ENCODE data around the gene UGT1A4. TPM values are rescaled to one million over a fixed set of nuclear protein-coding genes. Genes with fewer than 3 reads are reported as not detected.
"Not testable (repeated sequence)": the region's sequence is repeated elsewhere in the genome, so short reads cannot be mapped to it uniquely, and the experiment has no call there.

The UGT1A4 gene
- total RNA-seq, 1 donor from 2014 or later = not detected

DNA sequence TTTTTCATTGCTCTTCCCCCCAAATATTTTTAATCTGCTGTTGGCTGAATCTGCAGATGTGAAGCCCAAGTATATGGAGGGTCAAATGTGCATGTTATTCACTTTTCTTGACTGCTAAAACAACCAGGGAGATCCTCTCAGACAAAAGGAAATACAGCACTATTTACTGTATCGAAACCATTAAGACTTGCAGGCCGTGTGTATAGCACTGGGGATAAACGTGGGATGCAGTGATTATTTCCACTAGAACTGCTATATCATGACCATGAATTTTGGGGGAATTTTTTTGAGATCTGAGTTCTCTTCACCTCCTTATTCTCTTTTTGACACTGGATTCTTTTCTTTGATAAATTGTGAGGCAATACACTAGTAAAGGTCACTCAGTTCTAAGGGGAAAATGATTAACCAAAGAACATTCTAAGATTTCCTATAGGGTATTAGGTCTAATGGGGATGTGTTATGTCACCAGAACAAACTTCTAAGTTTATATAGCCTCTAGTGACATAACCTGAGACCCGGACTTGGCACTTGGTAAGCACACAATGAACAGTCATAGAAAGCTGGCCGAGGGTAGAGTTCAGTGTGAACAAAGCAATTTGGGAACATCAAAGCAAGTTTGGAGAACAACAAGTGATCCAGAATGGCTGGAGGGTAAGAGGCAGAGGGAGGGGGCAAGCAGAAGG lies 26.7 kb downstream of the UGT1A4 start:
- Mint-ChIP-seq H3K4me1 (ENCODE audit: low read depth) (no peaks in the 10 kb centered on the region), H3K9me3 (peaks cover 8% of the 10 kb centered on the region), H3K27me3 (ENCODE audit: low read depth) (peaks cover 6% of the 10 kb centered on the region), H3K27ac (no peak overlapping the region), H3K36me3 (ENCODE audit: low read depth) (no peaks in the 10 kb centered on the region), H3K4me3 (ENCODE audit: low read depth) (no peak overlapping the region)
- DNase-seq (ENCODE audit: low spot score) = no peak
- intact Hi-C loops (cut with micrococcal nuclease) = no loop called here

DNA sequence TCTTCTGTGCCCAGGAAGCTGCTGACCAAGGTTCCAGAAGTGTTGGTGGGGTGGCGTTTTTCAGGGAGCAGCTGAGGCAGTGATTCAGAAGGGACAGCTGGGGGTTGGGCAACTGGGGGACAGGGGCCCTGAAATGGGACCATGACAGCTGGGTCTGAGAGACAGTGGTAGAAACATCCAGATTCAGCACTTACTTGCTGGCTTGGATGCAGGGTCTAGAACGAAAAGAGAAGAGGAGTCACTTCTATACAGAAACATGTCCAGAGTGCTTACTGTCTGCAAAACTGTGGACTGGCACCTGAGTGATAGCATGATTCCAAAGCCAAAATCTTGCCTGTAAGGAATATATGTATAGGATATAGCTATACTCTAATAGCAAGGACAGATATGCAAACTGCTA lies 27.3 kb downstream of the UGT1A4 start:
- H3K36me3 Mint-ChIP-seq (ENCODE audit: low read depth); H3K27ac Mint-ChIP-seq; H3K4me1 Mint-ChIP-seq (ENCODE audit: low read depth); H3K27me3 Mint-ChIP-seq (ENCODE audit: low read depth); DNase-seq (ENCODE audit: low spot score); H3K4me3 Mint-ChIP-seq (ENCODE audit: low read depth); intact Hi-C loops (cut with micrococcal nuclease): not testable (repeated sequence)
- H3K9me3 Mint-ChIP-seq = peaks cover 10% of the 10 kb centered on the region

DNA sequence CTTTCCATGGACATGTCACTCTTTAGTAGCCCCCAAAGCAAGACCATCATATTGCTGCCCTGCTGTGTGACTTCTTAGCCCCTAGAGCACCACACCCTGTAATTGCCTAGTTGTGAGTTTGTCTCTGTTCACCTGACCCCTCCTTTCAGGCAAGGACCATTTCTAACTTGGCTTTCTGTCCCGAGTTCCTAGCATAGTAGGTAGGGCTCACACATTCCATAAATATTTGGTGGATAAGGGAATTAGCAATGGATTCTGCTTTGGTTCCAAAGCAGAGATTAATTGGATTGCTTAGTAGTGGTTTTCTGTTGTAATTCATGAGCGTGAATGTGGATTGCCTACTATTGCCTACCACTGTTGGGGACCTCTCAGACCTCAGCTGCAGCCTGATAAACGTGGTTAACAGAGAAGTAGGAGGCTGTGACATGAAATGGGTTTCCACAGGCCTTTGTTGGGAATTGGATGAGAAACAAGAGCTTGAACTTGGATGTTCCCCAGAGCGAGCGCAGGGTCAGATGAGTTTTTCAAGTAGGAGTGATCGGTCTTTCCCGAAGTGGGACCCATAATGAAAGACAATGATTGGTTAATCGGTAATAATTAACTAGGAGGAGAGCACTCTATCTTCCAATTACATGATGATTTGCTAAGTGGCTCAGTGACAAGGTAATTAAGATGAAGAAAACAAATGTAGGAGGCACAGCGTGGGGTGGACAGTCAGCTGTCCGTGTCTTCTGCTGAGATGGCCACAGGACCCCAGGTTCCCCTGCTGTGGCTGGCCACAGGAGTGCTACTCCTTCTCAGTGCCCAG lies 28.1 kb downstream of the UGT1A4 start:
- intact Hi-C loops (cut with micrococcal nuclease) = no loop called here
- H3K27ac Mint-ChIP-seq = no peak overlapping the region

DNA sequence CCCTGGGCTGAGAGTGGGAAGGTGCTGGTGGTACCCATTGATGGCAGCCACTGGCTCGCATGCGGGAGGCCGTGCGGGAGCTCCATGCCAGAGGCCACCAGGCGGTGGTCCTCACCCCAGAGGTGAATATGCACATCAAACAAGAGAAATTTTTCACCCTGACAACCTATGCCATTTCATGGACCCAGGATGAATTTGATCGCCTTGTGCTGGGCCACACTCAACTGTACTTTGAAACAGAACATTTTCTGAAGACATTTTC lies 28.7 kb downstream of the UGT1A4 start:
- H3K27me3 Mint-ChIP-seq (ENCODE audit: low read depth) = peaks cover 6% of the 10 kb centered on the region
- no peaks in the 10 kb centered on the region for H3K36me3 Mint-ChIP-seq (ENCODE audit: low read depth)
- intact Hi-C loops (cut with micrococcal nuclease) = no loop called here
- DNase-seq (ENCODE audit: low spot score) = no peak
- no peak overlapping the region for H3K4me3 Mint-ChIP-seq (ENCODE audit: low read depth)
- H3K27ac Mint-ChIP-seq = no peak overlapping the region
- H3K4me1 Mint-ChIP-seq (ENCODE audit: low read depth) = no peaks in the 10 kb centered on the region
- peaks cover 21% of the 10 kb centered on the region for H3K9me3 Mint-ChIP-seq

More for the DNA sequence above, 28.1 kb downstream of the UGT1A4 start:
- peaks cover 6% of the 10 kb centered on the region for H3K27me3 Mint-ChIP-seq (ENCODE audit: low read depth)
- no peaks in the 10 kb centered on the region for H3K36me3 Mint-ChIP-seq (ENCODE audit: low read depth)
- H3K4me1 Mint-ChIP-seq (ENCODE audit: low read depth) = no peaks in the 10 kb centered on the region
- peaks cover 18% of the 10 kb centered on the region for H3K9me3 Mint-ChIP-seq
- H3K4me3 Mint-ChIP-seq (ENCODE audit: low read depth) = no peak overlapping the region
- DNase-seq (ENCODE audit: low spot score) = no peak

DNA sequence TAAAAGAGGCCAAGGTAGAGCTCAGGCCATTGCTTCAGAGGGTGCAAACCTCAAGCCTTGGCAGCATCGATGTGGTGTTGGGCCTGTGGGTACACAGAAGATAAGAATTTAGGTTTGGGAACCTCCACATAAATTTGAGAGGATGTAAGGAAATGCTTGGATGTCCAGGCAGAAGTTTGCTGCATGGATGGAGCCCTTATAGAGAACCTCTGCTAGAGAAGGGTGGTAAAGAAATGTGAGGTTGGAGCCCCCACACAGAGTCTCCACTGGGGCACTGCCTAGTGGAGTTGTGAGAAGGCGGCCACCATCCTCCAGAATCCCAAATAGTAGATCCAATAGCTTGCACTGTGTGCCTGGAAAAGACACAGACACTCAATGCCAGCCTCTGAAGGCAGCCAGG lies 32.2 kb downstream of the UGT1A4 start:
- H3K27ac Mint-ChIP-seq; H3K4me1 Mint-ChIP-seq (ENCODE audit: low read depth); H3K4me3 Mint-ChIP-seq (ENCODE audit: low read depth); intact Hi-C loops (cut with micrococcal nuclease); H3K27me3 Mint-ChIP-seq (ENCODE audit: low read depth); H3K36me3 Mint-ChIP-seq (ENCODE audit: low read depth); DNase-seq (ENCODE audit: low spot score): not testable (repeated sequence)
- H3K9me3 Mint-ChIP-seq = peaks cover 21% of the 10 kb centered on the region

DNA sequence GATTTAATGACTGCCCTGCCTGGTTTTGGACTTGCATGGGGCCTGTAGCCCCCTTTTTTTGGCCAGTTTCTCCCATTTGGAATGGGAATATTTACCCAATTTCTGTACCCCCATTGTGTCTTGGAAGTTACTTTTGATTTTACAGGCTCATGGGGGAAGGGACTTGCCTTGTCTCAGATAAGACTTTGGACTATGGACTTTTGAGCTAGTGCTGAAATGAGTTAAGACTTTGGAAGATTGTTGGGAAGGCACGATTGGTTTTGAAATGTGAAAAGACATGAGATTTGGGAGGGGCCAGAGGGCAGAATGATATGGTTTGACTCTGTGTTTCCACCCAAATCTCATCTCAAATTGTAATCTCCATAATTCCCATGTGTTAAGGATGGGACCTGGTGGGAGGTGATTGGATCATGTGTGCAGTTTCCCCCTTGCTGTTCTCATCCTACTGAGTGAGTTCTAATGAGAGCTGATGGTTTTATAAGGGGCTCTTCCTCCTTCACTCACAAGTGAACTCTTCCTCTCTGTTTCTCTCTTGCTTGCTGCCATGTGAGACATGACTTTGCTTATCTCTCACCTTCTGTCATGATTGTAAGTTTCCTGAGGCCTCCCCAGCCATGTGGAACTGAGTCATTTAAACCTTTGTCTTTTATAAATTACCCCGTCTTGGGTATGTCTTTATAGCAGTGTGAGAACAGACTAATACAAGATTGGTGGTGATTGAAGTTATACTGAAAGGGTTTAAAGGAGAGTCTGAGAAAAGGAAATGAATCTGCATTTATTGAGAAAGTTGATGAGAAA lies 32.9 kb downstream of the UGT1A4 start:
- DNase-seq (ENCODE audit: low spot score); H3K27ac Mint-ChIP-seq; intact Hi-C loops (cut with micrococcal nuclease); H3K4me1 Mint-ChIP-seq (ENCODE audit: low read depth); H3K36me3 Mint-ChIP-seq (ENCODE audit: low read depth); H3K27me3 Mint-ChIP-seq (ENCODE audit: low read depth); H3K4me3 Mint-ChIP-seq (ENCODE audit: low read depth): not testable (repeated sequence)
- H3K9me3 Mint-ChIP-seq = peaks cover 21% of the 10 kb centered on the region

DNA sequence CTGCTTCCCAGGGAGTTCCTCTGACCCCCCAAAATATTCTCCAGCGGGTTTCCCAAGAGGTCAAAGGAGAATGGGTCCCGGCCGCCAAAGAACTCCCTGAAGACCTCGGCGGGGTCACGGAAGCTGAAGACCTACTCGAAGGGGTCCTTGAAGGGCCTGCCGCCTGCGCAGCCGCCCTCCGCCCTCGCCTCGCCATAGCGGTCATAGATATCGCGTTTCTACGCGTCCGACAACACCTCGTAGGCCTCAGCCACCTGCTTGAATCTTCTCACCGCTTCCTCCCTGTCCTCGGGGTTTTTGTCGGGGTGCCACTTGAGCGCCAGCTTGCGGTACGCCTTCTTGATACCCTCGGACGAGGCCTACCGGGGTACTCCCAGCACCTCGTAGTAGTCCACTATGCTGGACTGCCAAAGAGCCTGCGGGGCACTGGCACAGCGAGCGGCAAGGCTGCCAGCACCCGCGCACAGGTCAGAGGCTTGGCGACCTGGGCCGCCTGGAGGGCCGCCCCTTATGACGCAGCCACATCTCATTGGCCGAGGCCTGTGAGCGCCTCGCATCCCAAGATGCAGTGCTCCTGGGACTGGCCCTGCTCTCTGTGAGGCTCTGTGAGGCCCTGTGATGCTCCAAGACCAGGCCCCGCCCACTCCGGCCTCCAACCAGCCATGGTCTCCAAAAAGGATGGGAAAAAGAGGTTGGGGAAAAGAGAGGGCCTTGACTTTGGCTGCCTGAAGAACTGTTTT lies 36.5 kb downstream of the UGT1A4 start:
- no peak overlapping the region for H3K4me3 Mint-ChIP-seq (ENCODE audit: low read depth)
- no peak overlapping the region for H3K27ac Mint-ChIP-seq
- no peaks in the 10 kb centered on the region for H3K36me3 Mint-ChIP-seq (ENCODE audit: low read depth)
- no peaks in the 10 kb centered on the region for H3K27me3 Mint-ChIP-seq (ENCODE audit: low read depth)
- H3K4me1 Mint-ChIP-seq (ENCODE audit: low read depth) = no peaks in the 10 kb centered on the region
- peaks cover 15% of the 10 kb centered on the region for H3K9me3 Mint-ChIP-seq
- no peak for DNase-seq (ENCODE audit: low spot score)
- intact Hi-C loops (cut with micrococcal nuclease) = no loop called here

DNA sequence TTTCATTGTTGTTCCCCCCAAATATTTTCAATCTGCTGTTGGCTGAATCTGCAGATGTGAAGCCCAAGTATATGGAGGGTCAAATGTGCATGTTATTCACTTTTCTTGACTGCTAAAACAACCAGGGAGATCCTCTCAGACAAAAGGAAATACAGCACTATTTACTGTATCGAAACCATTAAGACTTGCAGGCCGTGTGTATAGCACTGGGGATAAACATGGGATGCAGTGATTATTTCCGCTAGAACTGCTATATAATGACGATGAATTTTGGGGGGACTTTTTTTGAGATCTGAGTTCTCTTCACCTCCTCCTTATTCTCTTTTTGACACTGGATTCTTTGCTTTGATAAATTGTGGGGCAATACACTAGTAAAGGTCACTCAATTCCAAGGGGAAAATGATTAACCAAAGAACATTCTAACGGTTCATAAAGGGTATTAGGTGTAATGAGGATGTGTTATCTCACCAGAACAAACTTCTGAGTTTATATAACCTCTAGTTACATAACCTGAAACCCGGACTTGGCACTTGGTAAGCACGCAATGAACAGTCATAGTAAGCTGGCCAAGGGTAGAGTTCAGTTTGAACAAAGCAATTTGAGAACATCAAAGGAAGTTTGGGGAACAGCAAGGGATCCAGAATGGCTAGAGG lies 38.0 kb downstream of the UGT1A4 start:
- peaks cover 5% of the 10 kb centered on the region for H3K9me3 Mint-ChIP-seq
- intact Hi-C loops (cut with micrococcal nuclease) = no loop called here
- H3K27me3 Mint-ChIP-seq (ENCODE audit: low read depth) = no peaks in the 10 kb centered on the region
- H3K4me3 Mint-ChIP-seq (ENCODE audit: low read depth) = no peak overlapping the region
- H3K4me1 Mint-ChIP-seq (ENCODE audit: low read depth) = no peaks in the 10 kb centered on the region
- H3K36me3 Mint-ChIP-seq (ENCODE audit: low read depth) = no peaks in the 10 kb centered on the region
- DNase-seq (ENCODE audit: low spot score) = no peak
- no peak overlapping the region for H3K27ac Mint-ChIP-seq

DNA sequence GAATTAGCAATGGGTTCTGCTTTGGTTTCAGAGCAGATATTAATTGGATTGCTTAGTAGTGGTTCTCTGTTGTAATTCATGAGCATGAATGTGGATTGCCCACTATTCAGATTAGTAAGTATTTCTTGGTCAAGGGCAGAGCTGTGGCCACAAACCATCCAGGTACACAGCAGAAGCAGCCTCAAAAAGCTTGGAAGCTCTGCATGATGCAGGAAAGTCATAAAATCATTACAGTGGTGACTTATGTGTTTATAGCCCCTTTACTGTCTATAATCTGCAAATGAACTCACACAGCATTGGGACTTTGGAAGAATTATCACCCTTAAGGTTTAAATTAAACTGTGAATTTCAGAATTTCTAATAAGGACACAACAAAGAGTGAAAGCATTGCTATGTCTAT lies 39.6 kb downstream of the UGT1A4 start:
- Mint-ChIP-seq H3K27me3 (ENCODE audit: low read depth) (no peaks in the 10 kb centered on the region), H3K4me3 (ENCODE audit: low read depth) (no peak overlapping the region), H3K4me1 (ENCODE audit: low read depth) (no peaks in the 10 kb centered on the region), H3K27ac (no peak overlapping the region), H3K9me3 (no peaks in the 10 kb centered on the region), H3K36me3 (ENCODE audit: low read depth) (no peaks in the 10 kb centered on the region)
- DNase-seq (ENCODE audit: low spot score) = no peak
- intact Hi-C loops (cut with micrococcal nuclease) = no loop called here

DNA sequence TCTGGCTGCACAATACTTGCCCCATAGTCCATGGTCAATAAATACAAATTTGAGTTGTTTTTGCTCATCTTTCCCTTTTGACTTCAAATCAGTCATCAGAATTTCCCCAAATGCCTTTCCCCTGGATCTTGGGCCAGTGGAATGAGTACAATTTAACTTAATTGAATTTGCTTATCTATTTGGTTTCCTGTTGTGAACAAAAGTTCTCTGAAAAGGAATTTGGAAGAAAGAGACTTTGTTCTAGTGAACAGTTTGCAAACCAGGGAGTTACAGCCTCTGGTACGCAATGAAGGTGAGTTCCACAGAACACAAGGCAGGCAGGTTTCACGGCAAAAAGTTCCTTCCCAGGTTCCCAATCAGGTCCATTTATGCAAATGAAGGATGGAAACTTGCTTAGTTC lies 40.3 kb downstream of the UGT1A4 start:
- Mint-ChIP-seq H3K36me3 (ENCODE audit: low read depth) (no peaks in the 10 kb centered on the region), H3K4me3 (ENCODE audit: low read depth) (no peak overlapping the region), H3K4me1 (ENCODE audit: low read depth) (no peaks in the 10 kb centered on the region), H3K27ac (no peak overlapping the region), H3K9me3 (no peaks in the 10 kb centered on the region), H3K27me3 (ENCODE audit: low read depth) (peaks cover 4% of the 10 kb centered on the region)
- no peak for DNase-seq (ENCODE audit: low spot score)
- intact Hi-C loops (cut with micrococcal nuclease) = no loop called here

DNA sequence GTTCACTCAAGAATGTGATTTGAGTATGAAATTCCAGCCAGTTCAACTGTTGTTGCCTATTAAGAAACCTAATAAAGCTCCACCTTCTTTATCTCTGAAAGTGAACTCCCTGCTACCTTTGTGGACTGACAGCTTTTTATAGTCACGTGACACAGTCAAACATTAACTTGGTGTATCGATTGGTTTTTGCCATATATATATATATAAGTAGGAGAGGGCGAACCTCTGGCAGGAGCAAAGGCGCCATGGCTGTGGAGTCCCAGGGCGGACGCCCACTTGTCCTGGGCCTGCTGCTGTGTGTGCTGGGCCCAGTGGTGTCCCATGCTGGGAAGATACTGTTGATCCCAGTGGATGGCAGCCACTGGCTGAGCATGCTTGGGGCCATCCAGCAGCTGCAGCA lies 41.5 kb downstream of the UGT1A4 start, which contains the start of gene UGT1A1:
Gene UGT1A1, plus strand, starts transcription at position 228 of the 400 bp plus-strand sequence. Its CDS starts 18 bp downstream, at position 246.
- Mint-ChIP-seq H3K36me3 (ENCODE audit: low read depth) (no peaks in the 10 kb centered on the region), H3K27me3 (ENCODE audit: low read depth) (peaks cover 6% of the 10 kb centered on the region), H3K27ac (no peak within 1 kb of the TSS), H3K4me3 (ENCODE audit: low read depth) (no peak within 1 kb of the TSS), H3K4me1 (ENCODE audit: low read depth) (peaks cover 3% of the 10 kb centered on the region), H3K9me3 (no peaks in the 10 kb centered on the region)
- intact Hi-C loops (cut with micrococcal nuclease) = no loop called here
- DNase-seq (ENCODE audit: low spot score) = no peak

DNA sequence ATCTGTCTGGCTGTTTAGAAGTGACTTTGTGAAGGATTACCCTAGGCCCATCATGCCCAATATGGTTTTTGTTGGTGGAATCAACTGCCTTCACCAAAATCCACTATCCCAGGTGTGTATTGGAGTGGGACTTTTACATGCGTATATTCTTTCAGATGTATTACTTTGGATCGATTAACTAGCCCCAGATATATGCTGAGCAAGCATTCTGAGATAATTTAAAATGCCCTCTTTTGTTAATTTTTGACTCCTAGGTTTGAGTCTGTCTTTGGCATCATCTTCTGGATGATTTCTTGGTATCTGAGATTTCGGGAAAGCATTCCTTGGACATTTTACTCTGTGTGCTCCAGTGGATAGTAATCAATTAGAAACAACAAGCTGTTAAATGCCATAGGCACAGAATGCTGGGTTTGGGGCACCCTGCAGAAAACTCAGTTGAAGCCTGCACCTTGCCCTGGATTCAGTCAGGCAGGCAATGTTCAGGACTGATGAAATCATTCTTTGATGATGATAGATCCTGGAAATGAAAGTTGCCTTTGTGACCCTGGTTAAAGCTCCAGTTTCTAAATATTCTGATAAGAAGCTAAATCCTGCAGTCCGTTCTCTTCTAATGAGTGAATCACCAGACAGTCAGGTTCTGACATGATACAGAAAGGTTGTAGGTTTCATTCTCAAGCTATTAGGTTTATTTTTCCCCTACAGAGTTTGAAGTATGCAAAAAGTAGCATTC lies 42.7 kb downstream of the UGT1A4 start:
- no peak overlapping the region for H3K4me3 Mint-ChIP-seq (ENCODE audit: low read depth)

More for the DNA sequence above, 42.7 kb downstream of the UGT1A4 start:
- no peak for DNase-seq (ENCODE audit: low spot score)
- H3K27ac Mint-ChIP-seq = no peak overlapping the region
- no peaks in the 10 kb centered on the region for H3K36me3 Mint-ChIP-seq (ENCODE audit: low read depth)
- peaks cover 6% of the 10 kb centered on the region for H3K27me3 Mint-ChIP-seq (ENCODE audit: low read depth)
- no peaks in the 10 kb centered on the region for H3K9me3 Mint-ChIP-seq
- intact Hi-C loops (cut with micrococcal nuclease) = no loop called here
- peaks cover 3% of the 10 kb centered on the region for H3K4me1 Mint-ChIP-seq (ENCODE audit: low read depth)
